MM.1S (cell line): ENCODE results near the gene GMPR2.
A peak's percentile ranks its signal among the peaks of the same experiment; 100 is the strongest.

Source experiments
- CTCF ChIP-seq: fragments of 300-600 bp; sonication (generic); IDR thresholded peaks from 2 replicates; pipeline ENCODE4 v1.5.1; 2016; ENCODE audit warnings: antibody characterized with exemption, low read length, mixed read lengths
- EZH2 ChIP-seq: fragments of 300-600 bp; sonication (generic); optimal IDR thresholded peaks from 2 replicates; pipeline ENCODE3; 2017; ENCODE audit warnings: low read depth, mild to moderate bottlenecking, antibody characterized with exemption, low read length, mixed read lengths
- EZH2phosphoT487 ChIP-seq: fragments of 300-600 bp; sonication (generic); IDR thresholded peaks from 2 replicates; pipeline ENCODE4 v1.6.1; 2018; ENCODE audit warnings: antibody characterized with exemption, low read length

GRCh38 chr14:24215495-24216344 is 17.0 kb upstream of the GMPR2 start, which contains the start of gene MDP1:
- TF ChIP-seq CTCF: peak; percentile 58
- no peak for TF ChIP-seq EZH2
- TF ChIP-seq EZH2phosphoT487: no peak
